IMR-90 (cell line): Measurements from ENCODE around the gene ACHE. TPM values are rescaled to one million over a fixed set of nuclear protein-coding genes. Genes with fewer than 3 reads are reported as not detected.
A peak's percentile ranks its signal among the peaks of the same experiment; 100 is the strongest.

Experiments used
- ATAC-seq: fragments of 200-7000 bp; cut with Tn5 transposase; 2 replicates; pipeline ENCODE4 v1.9.1; 2020; ENCODE audit warnings: low read depth, mild to moderate bottlenecking, moderate library complexity
- BruUV-seq: library from RNA; stranded (reverse); fragments of 400-500 nt; replicated peaks from 2 replicates; lab custom pipeline; 2021; lab: Mats Ljungman, UMichigan
- CTCF ChIA-PET: fragments of 300-600 bp; formaldehyde crosslinking; extraction: SDS; loops from one replicate; lab custom pipeline; 2021; ENCODE audit warnings: antibody characterized with exemption; lab: Yijun Ruan, JAX
- POLR2A ChIA-PET: fragments of 300-600 bp; sonication (Branson Sonifier 250); formaldehyde crosslinking; loops from one replicate; lab custom pipeline; 2022; ENCODE audit warnings: antibody characterized with exemption; ENCODE audit not compliant: unreplicated experiment; lab: Charles Lee
- DNase-seq: peaks from one replicate; pipeline ENCODE4 v3.0.0; 2013
- H2AFZ ChIP-seq: replicated peaks from 2 replicates; pipeline ENCODE3; 2013; ENCODE audit warnings: low read length, mild to moderate bottlenecking; ENCODE audit not compliant: poor library complexity
- H2AK5ac ChIP-seq: 2 replicates; pipeline ENCODE4 v1.6.1; 2013; ENCODE audit warnings: low read depth, low read length, inconsistent platforms
- H2AK9ac ChIP-seq: replicated peaks from 2 replicates; pipeline ENCODE3; 2013; ENCODE audit warnings: mild to moderate bottlenecking, low read depth, low read length, moderate library complexity; ENCODE audit not compliant: poor library complexity
- H2BK120ac ChIP-seq: 2 replicates; pipeline ENCODE4 v1.6.1; 2013; ENCODE audit warnings: low read depth, low read length, inconsistent platforms
- H2BK15ac ChIP-seq: 3 replicates; pipeline ENCODE4 v1.6.1; 2013; ENCODE audit warnings: low read depth, low read length, inconsistent platforms
- H2BK20ac ChIP-seq: 2 replicates; pipeline ENCODE4 v1.6.1; 2013; ENCODE audit warnings: low read depth, mild to moderate bottlenecking, inconsistent platforms, low read length, moderate library complexity
- H2BK5ac ChIP-seq: 2 replicates; pipeline ENCODE4 v1.6.1; 2013; ENCODE audit warnings: mild to moderate bottlenecking, low read depth, low read length, inconsistent platforms; ENCODE audit not compliant: poor library complexity, severe bottlenecking
- H3K14ac ChIP-seq: replicated peaks from 2 replicates; pipeline ENCODE4 v1.6.1; 2013; ENCODE audit warnings: low read depth, low read length, inconsistent platforms
- H3K18ac ChIP-seq: 2 replicates; pipeline ENCODE4 v1.6.1; 2013; ENCODE audit warnings: low read depth, low read length, control low read depth
- H3K23ac ChIP-seq: 2 replicates; pipeline ENCODE4 v1.6.1; 2013; ENCODE audit warnings: low read depth, low read length, inconsistent platforms
- H3K27ac ChIP-seq: 2 replicates; pipeline ENCODE4 v1.5.1; 2013; ENCODE audit warnings: mild to moderate bottlenecking, control low read depth, low read length; ENCODE audit not compliant: insufficient read depth
- H3K27me3 ChIP-seq: 2 replicates; pipeline ENCODE4 v1.6.1; 2013; ENCODE audit warnings: low read length; ENCODE audit not compliant: control insufficient read depth, insufficient read depth
- H3K36me3 ChIP-seq: 2 replicates; pipeline ENCODE4 v1.6.1; 2013; ENCODE audit warnings: low read length, mixed read lengths; ENCODE audit not compliant: control insufficient read depth, insufficient read depth
- H3K4ac ChIP-seq: 2 replicates; pipeline ENCODE4 v1.6.1; 2013; ENCODE audit warnings: low read depth, low read length, inconsistent platforms
- H3K4me1 ChIP-seq: 2 replicates; pipeline ENCODE4 v1.6.1; 2013; ENCODE audit warnings: low read length, mixed read lengths; ENCODE audit not compliant: control insufficient read depth, insufficient read depth
- H3K4me2 ChIP-seq: 2 replicates; pipeline ENCODE4 v1.6.1; 2013; ENCODE audit warnings: low read depth, mild to moderate bottlenecking, control low read depth, low read length, moderate library complexity
- H3K4me3 ChIP-seq: 2 replicates; pipeline ENCODE4 v1.5.1; 2013; ENCODE audit warnings: low read depth, mild to moderate bottlenecking, control low read depth, low read length, moderate library complexity; ENCODE audit not compliant: insufficient read depth
- H3K56ac ChIP-seq: 2 replicates; pipeline ENCODE4 v1.6.1; 2013; ENCODE audit warnings: low read length, inconsistent platforms; ENCODE audit not compliant: insufficient read depth; ENCODE audit errors: extremely low read depth
- H3K79me1 ChIP-seq, 2 experiments: 2 replicates each; pipeline ENCODE4 v1.6.1; 2013; ENCODE audit warnings: low read length in 2 of 2, inconsistent platforms in 1 of 2, low read depth in 1 of 2
- H3K9ac ChIP-seq: 2 replicates; pipeline ENCODE4 v1.6.1; 2013; ENCODE audit warnings: low read depth, low read length, control low read depth
- H3K9me1 ChIP-seq: 2 replicates; pipeline ENCODE4 v1.6.1; 2013; ENCODE audit warnings: low read length, inconsistent platforms; ENCODE audit not compliant: insufficient read depth
- H3K9me3 ChIP-seq: 2 replicates; pipeline ENCODE4 v1.6.1; 2013; ENCODE audit warnings: low read length; ENCODE audit not compliant: control insufficient read depth, insufficient read depth
- H4K20me1 ChIP-seq: 2 replicates; pipeline ENCODE4 v1.6.1; 2013; ENCODE audit warnings: low read length, inconsistent platforms; ENCODE audit not compliant: insufficient read depth
- H4K5ac ChIP-seq: 2 replicates; pipeline ENCODE4 v1.6.1; 2013; ENCODE audit warnings: mild to moderate bottlenecking, low read depth, low read length, control low read depth
- H4K8ac ChIP-seq, 2 experiments: 2 replicates each; pipeline ENCODE4 v1.6.1; 2013; ENCODE audit warnings: low read depth in 2 of 2, low read length in 2 of 2, control low read depth in 1 of 2, inconsistent platforms in 1 of 2
- H4K91ac ChIP-seq: 2 replicates; pipeline ENCODE4 v1.6.1; 2013; ENCODE audit warnings: low read depth, low read length, inconsistent platforms; ENCODE audit not compliant: insufficient read depth
- BHLHE40 ChIP-seq: fragments of 150-350 bp; IDR thresholded peaks from 2 replicates; pipeline ENCODE4 v1.6.1; 2016; ENCODE audit warnings: mild to moderate bottlenecking, low read depth, low read length
- CEBPB ChIP-seq: IDR thresholded peaks from 2 replicates; pipeline ENCODE4 v1.6.1; 2012; ENCODE audit warnings: low read depth, low read length, improper control_type of control experiment
- POLR2A ChIP-seq: IDR thresholded peaks from 2 replicates; pipeline ENCODE4 v1.6.1; 2012; ENCODE audit warnings: mild to moderate bottlenecking, low read depth, low read length
- RAD21 ChIP-seq: IDR thresholded peaks from 2 replicates; pipeline ENCODE4 v1.6.1; 2012; ENCODE audit warnings: low read length, improper control_type of control experiment
- SMC3 ChIP-seq: fragments of 150-350 bp; IDR thresholded peaks from 2 replicates; pipeline ENCODE4 v1.6.1; 2016; ENCODE audit warnings: low read depth, mild to moderate bottlenecking, antibody characterized with exemption, low read length, moderate library complexity
- WGBS, 2 experiments: methylation state at CpG; one replicate each; pipeline versions ENCODE4 v1.1.5 to v1.1.7; 2013; ENCODE audit warnings: missing lambda C conversion rate in 2 of 2; ENCODE audit not compliant: insufficient read length in 1 of 2; ENCODE audit errors: extremely low coverage in 2 of 2; 5-methylcytosine and 5-hydroxymethylcytosine counted together
- dilution Hi-C: fragments of 300-500 bp; cut with HindIII; formaldehyde crosslinking; loops from one replicate; pipeline ENCODE4 v1.14.3; 2018; ENCODE audit warnings: low sequenced_read_pairs; ENCODE audit not compliant: unreplicated experiment
- in situ Hi-C: fragments of 300-500 bp; cut with MboI; formaldehyde crosslinking; loops from 3 replicates; pipeline ENCODE4 v1.14.3; 2019; ENCODE audit warnings: low sequenced_read_pairs, inconsistent platforms, mixed read lengths
- intact Hi-C: fragments of 100-400 bp; cut with micrococcal nuclease; formaldehyde crosslinking; loops from 2 replicates; pipeline ENCODE4 v1.10.0; 2022
- polyA plus RNA-seq, 3 experiments: library from polyadenylated mRNA; depleted of rRNA; stranded (reverse); fragments of >200 nt; gene quantifications; 2 replicates each; pipeline ENCODE4 v1.2.3, GENCODE V29; 2012; ENCODE audit warnings: low replicate concordance in 1 of 3
- total RNA-seq: library from RNA; depleted of rRNA; stranded (reverse); fragments of >200 nt; gene quantifications from 2 replicates; pipeline ENCODE4 v1.2.3, GENCODE V29; 2012

ACHE gene
- total and polyA plus RNA-seq, 2 of the 4 experiments (the other 2 are of a cell fraction) = 0.41 TPM; not detected in 1

- H3K79me1 ChIP-seq = peaks cover 32 to 65% of the 10 kb centered on the region in 2 experiments
- ChIA-PET CTCF (no interaction called here), POLR2A (interaction anchor here (0.9 to 1.4 kb wide), 2 partner anchors 10 to 11 kb away, joined by 3 to 4 read pairs; partner anchors contain the start of gene SRRT)
- dilution Hi-C loops = no loop called here
- H3K27me3 ChIP-seq = no peaks in the 10 kb centered on the region
- H3K4me3 ChIP-seq = no peak overlapping the region
- no peaks in the 10 kb centered on the region for H3K9me3 ChIP-seq
- H2AK5ac ChIP-seq = no peak overlapping the region
- H3K4me2 ChIP-seq = no peak overlapping the region
- ATAC-seq = no peak
- H2BK20ac ChIP-seq = no peak overlapping the region
- no peak overlapping the region for H2BK5ac ChIP-seq
- in situ Hi-C loops = no loop called here
- no peak for DNase-seq
- peaks cover 70% of the 10 kb centered on the region for H3K36me3 ChIP-seq
- peaks cover 18% of the 10 kb centered on the region for H4K20me1 ChIP-seq
- H3K56ac ChIP-seq = no peak overlapping the region
- intact Hi-C loops = no loop called here
- WGBS, 2 experiments = 92% methylated on average over 13 of the region's 27 CpGs; no CpG with 5 or more reads in 1 of the 2 experiments
- no peak overlapping the region for H2BK15ac ChIP-seq
- peaks cover 16% of the 10 kb centered on the region for H3K4me1 ChIP-seq
- H3K9ac ChIP-seq = no peak overlapping the region
- H2BK120ac ChIP-seq = no peak overlapping the region
- TF ChIP-seq SMC3 = no peak
- no peak for TF ChIP-seq RAD21
- no peak for TF ChIP-seq BHLHE40
- no peak for TF ChIP-seq CEBPB
- TF ChIP-seq POLR2A = no peak
- H3K14ac ChIP-seq = no peak overlapping the region
- H2AFZ ChIP-seq = no peak overlapping the region
- H3K9me1 ChIP-seq = peaks cover 3% of the 10 kb centered on the region; the same call in 1 of the 2 replicates
- H4K5ac ChIP-seq = no peak overlapping the region
- H3K23ac ChIP-seq = no peak overlapping the region
- H3K27ac ChIP-seq = no peak overlapping the region
- no peak overlapping the region for H3K4ac ChIP-seq
- no TSS peak for BruUV-seq
- H4K91ac ChIP-seq = no peak overlapping the region; the same call in 1 of the 2 replicates
- no peak overlapping the region for H4K8ac ChIP-seq
- H3K18ac ChIP-seq = no peak overlapping the region
- peak overlapping the region; percentile 29 for H2AK9ac ChIP-seq
These were observed 9.3 kb downstream of the ACHE start for GRCh38 chr7:100886142-100886935.
